NCI-H187 (cell line): ENCODE results near the gene TPGS1.
A peak's percentile ranks its signal among the peaks of the same experiment; 100 is the strongest.

Experiments used
- DNase-seq, 2 experiments: peaks; one replicate each; lab custom pipeline; 2025; lab: John Stamatoyannopoulos, UW

The TPGS1 gene

GRCh38 chr19:518598-519231, 11.4 kb downstream of the TPGS1 start:
- DNase-seq, result no peak

DNA sequence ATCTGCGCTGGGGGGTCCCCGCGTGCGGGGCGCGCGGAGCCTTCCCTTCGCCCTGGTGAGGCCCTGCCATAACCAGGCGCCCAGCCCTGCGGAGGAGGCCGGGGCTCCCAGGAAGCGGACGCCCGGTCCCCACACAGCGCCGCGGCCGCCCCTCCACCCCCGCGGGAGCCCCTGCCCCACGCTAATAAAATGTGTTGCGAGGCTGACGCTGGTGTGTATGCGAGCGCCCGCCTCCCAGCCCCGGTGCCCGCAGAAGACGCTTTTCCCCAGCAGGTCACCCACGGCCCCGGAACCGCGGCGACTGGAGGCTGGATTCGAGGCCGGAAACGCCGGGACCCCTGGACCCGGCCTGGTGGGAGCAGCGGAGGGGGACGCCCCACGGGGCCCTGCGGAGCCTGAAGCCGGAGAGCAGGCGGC, 12.2 kb downstream of the TPGS1 start:
- DNase-seq, result no peak

- no peak for DNase-seq
These were observed 15.4 kb downstream of the TPGS1 start for GRCh38 chr19:522726-523125.

DNA sequence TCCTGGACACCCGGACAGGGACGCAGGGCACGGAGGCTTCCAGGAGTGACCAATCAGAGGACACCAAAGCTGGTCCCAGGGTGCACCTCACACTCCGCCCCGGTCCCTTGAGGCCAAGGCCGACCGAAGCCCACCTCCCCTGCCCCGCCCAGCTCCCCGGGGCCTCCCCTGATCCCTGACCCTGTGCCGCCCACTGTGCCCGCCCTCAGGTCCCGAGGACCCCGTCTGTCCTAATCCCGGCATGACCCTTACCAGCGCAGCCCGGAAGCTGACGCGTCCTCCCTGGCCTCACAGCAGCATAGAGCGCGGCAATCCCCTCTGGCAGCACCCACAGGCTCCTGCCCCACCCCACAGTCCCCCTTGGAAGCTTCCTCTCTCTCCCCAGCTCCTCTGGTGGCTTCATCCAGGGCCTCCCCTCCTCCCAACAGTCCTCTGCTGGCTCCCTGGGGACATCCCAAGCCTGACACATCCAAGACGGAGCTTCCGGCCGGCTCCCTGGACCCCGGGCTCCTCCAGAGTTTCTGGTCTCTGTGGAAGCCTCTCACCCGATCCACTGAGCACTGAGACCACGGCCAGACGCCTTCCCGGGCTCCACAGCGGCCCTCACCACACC, 16.9 kb downstream of the TPGS1 start:
- DNase-seq, result no peak

- no peak for DNase-seq
These were observed 17.7 kb downstream of the TPGS1 start for GRCh38 chr19:525029-525428.

DNA sequence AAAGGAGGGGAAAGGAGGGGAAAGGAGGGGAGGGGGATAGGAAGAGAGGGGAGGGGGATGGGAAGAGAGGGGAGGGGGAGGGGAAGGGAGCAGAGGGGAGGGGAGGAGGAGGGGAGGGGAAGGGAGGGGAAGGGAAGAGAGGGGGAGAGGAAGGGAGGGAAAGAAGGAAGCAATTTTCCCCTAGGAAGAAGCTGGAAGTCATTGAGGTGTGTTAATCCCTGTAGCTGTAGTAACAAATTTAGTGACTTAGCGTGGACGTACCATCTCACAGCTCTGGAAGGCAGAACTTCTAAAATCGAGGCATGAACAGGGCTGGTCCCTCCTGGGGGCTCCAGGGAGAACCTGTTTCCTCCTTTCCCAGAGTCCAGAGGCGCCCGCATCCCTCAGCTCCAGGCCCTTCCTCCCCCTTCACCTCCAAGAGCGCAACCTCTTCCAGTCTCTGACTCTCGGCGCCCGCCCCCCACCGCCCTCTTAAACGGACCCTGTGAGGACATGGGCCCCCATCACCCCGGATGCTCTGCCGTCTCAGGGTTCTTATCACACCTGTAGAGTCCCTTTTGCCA, 18.6 kb downstream of the TPGS1 start:
- no peak for DNase-seq

- DNase-seq, result no peak
These were observed 23.1 kb downstream of the TPGS1 start for GRCh38 chr19:530134-531008.

- DNase-seq, result peak; percentile 69 to 91
These were observed 23.9 kb downstream of the TPGS1 start for GRCh38 chr19:531009-531752.

- no peak for DNase-seq
These were observed 24.7 kb downstream of the TPGS1 start, which contains the start of gene CDC34 for GRCh38 chr19:531753-532560. TSS of gene CDC34 (plus strand) at chr19:531760. CDS start at chr19:531932, 172 bp downstream.

DNA sequence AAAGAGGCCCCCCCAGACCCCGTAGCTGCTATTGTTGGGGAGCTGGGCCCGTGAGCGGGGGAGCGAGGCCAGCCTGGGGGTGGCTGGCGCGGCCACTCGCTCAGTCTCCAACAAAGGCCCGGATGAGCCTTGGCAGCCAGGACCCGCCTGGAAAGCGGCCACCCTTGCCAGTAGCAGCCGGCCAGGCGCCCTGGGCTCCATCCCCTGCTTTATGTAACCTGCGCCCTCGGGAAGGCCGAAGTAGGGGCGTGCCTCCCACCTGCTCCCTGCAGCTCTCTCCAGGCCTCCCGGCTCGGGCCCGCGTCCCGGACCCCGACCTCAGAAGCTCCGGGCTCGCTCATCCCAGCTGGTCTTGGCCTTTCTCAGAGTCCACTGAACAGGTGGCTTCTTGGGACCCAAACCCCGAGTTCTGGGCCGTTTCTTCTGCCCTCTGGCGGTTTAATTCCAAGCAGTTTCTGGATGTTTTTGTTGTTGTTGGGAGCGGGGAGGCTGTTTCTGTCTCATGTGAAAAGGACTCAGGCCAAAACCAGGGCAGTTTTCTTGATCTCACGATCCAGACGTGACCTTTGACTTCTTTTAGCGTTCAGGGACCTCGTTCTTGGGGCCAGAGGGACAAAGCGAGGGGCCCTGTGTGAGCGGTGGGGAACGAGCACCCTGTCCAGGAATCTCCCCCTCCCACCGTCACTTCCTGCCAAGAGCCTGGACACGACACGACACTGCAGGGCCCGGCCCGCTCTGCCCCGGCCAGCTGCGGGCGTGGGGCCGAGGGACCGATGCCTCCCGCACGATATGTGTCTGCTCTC, 25.5 kb downstream of the TPGS1 start:
- no peak for DNase-seq

GRCh38 chr19:533364-534058, 26.2 kb downstream of the TPGS1 start:
- DNase-seq, result no peak

GRCh38 chr19:534088-534487, 26.8 kb downstream of the TPGS1 start:
- DNase-seq, result no peak

DNA sequence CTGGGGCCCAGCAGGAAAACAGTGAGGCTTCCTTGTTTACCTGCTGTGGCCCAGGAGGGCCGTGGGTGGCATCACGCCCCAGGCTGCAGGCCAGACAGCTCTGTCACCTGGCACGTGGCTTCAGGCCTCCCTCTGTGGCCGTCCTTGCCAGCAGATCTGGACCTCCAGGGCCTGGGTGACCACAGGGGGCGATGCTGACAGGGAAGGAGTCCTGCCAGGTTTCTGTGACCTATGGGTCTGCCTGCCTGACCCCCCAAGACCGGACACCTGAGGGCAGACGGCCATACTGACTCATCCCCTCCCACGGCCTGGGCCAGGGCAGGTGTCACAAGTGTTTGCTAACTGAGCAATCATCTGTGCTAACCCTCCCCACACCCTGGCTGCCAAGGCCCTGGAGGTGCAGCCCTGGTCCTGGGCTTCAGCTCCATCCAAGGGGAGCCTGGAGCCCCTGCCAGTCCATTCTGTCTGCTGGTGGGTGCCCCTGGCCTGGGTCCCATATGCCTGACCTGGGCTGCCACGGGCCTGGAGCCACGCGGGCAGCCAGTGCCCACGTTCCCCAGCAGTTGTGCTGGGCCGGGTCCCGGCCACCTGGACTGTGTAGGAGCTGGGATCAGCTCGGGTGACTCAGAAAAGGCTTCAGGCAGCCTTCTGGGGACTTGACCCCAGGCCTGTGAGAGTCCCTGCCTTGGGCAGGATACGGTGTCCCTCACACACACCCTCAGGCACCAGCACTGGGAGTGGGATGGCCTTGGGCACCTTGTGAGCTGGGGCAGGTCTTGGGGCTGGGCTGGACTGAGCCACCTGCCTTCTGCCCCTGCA, 27.9 kb downstream of the TPGS1 start:
- no peak for DNase-seq

DNA sequence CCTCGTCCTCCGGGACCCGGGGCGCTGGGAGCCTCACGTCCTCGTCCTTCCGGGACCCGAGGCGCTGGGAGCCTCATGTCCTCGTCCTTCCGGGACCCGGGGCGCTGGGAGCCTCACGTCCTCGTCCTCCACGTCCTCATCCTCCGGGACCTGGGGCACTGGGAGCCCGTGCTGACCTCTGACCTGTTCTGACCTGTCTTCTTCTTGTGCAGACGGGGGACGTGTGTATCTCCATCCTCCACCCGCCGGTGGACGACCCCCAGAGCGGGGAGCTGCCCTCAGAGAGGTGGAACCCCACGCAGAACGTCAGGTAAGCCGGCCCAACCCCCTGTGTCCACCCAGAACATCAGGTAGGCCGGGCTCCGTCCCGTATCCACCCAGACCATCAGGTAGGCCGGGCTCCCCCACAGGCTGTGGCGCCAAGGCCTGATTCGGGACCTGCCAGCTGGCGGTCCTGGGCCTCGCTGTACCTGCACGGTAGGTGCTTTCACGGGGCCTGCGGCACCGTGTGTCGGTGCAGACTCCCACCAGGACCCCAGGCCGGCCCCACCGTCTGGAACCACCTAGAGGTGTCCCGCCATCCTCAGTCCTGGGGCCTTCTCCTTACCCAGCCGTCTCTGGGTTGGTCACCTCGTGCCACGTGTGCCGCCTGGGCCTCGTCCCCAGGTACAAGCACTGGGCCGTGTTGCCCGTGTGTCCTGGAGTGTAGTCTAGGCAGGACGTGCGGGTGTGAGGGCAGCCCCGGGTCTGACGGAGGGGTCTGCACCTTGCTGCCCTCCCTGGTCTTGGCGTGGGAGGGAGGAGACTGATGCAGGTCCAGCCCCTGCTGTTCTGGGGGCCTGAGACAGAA, 29.0 kb downstream of the TPGS1 start:
- DNase-seq, result no peak

- DNase-seq, result no peak
These were observed 29.6 kb downstream of the TPGS1 start for GRCh38 chr19:536881-537404.

- DNase-seq, result no peak
These were observed 31.5 kb downstream of the TPGS1 start for GRCh38 chr19:538641-539428.
